HCT116 (cell line): ENCODE measurements around the gene FGF7. TPM values are rescaled to one million over a fixed set of nuclear protein-coding genes. Genes with fewer than 3 reads are reported as not detected.
"Not testable (repeated sequence)": the region's sequence is repeated elsewhere in the genome, so short reads cannot be mapped to it uniquely, and the experiment has no call there.

ENCODE experiments used
- ATAC-seq: fragments of 200-7000 bp; cut with Tn5 transposase; 2 replicates; pipeline ENCODE4 v1.9.1; 2020; ENCODE audit warnings: mild to moderate bottlenecking, moderate library complexity
- BruUV-seq: library from RNA; stranded (reverse); fragments of 400-500 nt; replicated peaks from 2 replicates; lab custom pipeline; 2021; lab: Mats Ljungman, UMichigan
- CTCF ChIA-PET: fragments of 300-600 bp; sonication (Branson Sonifier 250); formaldehyde crosslinking; loops from one replicate; lab custom pipeline; 2021; ENCODE audit warnings: antibody characterized with exemption; lab: Charles Lee
- POLR2A ChIA-PET: fragments of 300-600, 350-600 bp; sonication (Branson Sonifier 250); formaldehyde crosslinking; loops from one replicate; lab custom pipeline; 2021; ENCODE audit warnings: antibody characterized with exemption; lab: Charles Lee
- RAD21 ChIA-PET, 2 experiments: fragments of 300-600 bp; sonication (Branson Sonifier 250); formaldehyde crosslinking; loops; one replicate each; lab custom pipeline; 2023; ENCODE audit warnings: low total read pairs in 2 of 2; ENCODE audit not compliant: uncharacterized antibody in 2 of 2, unreplicated experiment in 2 of 2, low non-redundant PET in 1 of 2; lab: Charles Lee
- DNase-seq: peaks from one replicate; pipeline ENCODE4 v3.0.0-alpha.2; 2010; ENCODE audit warnings: low read depth, low spot score
- H2AFZ ChIP-seq: fragments of 200-600 bp; shearing (Covaris generic), sonication (generic); 2 replicates; pipeline ENCODE4 v1.6.1; 2017; ENCODE audit warnings: low read depth, mixed run types, mixed read lengths, antibody characterized with exemption, low read length; ENCODE audit not compliant: poor library complexity, severe bottlenecking
- H3K27ac ChIP-seq: 2 replicates; pipeline ENCODE4 v1.5.1; 2012; ENCODE audit warnings: low read depth, low read length
- H3K27me3 ChIP-seq: fragments of 200-600 bp; sonication (generic); 2 replicates; pipeline ENCODE4 v1.6.1; 2016; ENCODE audit warnings: mixed run types, low read length, mixed read lengths; ENCODE audit not compliant: insufficient read depth
- H3K36me3 ChIP-seq, 2 experiments: fragments of 200-500 bp in 1 of 2; fragments of 200-600 bp in 1 of 2; sonication (Bioruptor generic) in 1 of 2; sonication (generic) in 1 of 2; 2 replicates each; pipeline versions ENCODE4 v1.5.1 to v1.6.1; 2014 to 2016; ENCODE audit warnings: low read length in 2 of 2, inconsistent platforms in 1 of 2, mixed read lengths in 1 of 2, mixed run types in 1 of 2; ENCODE audit not compliant: insufficient read depth in 2 of 2, control insufficient read depth in 1 of 2
- H3K4me1 ChIP-seq, 2 experiments: fragments of 200-600 bp in 1 of 2; sonication (generic) in 1 of 2; 2 replicates each; pipeline versions ENCODE4 v1.5.1 to v1.6.1; 2012 to 2017; ENCODE audit warnings: low read length in 2 of 2, inconsistent platforms in 1 of 2, mild to moderate bottlenecking in 1 of 2, mixed read lengths in 1 of 2, mixed run types in 1 of 2, moderate library complexity in 1 of 2; ENCODE audit not compliant: insufficient read depth in 2 of 2, control insufficient read depth in 1 of 2
- H3K4me2 ChIP-seq: fragments of 200-600 bp; sonication (generic); 2 replicates; pipeline ENCODE4 v1.6.1; 2017; ENCODE audit warnings: mixed run types, low read length, mixed read lengths
- H3K4me3 ChIP-seq, 2 experiments: fragments of 200-600 bp in 1 of 2; sonication (generic) in 1 of 2; replicated peaks in 1 of 2; 2 replicates each; pipeline ENCODE4 v1.5.1; 2011 to 2016; ENCODE audit warnings: low read length in 2 of 2, control low read depth in 1 of 2, low read depth in 1 of 2, mild to moderate bottlenecking in 1 of 2, mixed read lengths in 1 of 2, mixed run types in 1 of 2
- H3K79me2 ChIP-seq: fragments of 200-600 bp; sonication (generic); 2 replicates; pipeline ENCODE4 v1.6.1; 2017; ENCODE audit warnings: mild to moderate bottlenecking, mixed run types, low read length, moderate library complexity, mixed read lengths; ENCODE audit not compliant: insufficient read depth
- H3K9ac ChIP-seq: fragments of 200-600 bp; sonication (generic); 2 replicates; pipeline ENCODE4 v1.6.1; 2016; ENCODE audit warnings: low read length, mixed read lengths
- H3K9me2 ChIP-seq: fragments of 200-600 bp; sonication (generic), shearing (Covaris generic); 2 replicates; pipeline ENCODE4 v1.6.1; 2017; ENCODE audit warnings: mixed run types, mild to moderate bottlenecking, moderate library complexity; ENCODE audit not compliant: insufficient read depth
- H3K9me3 ChIP-seq, 2 experiments: fragments of 200-500 bp in 1 of 2; fragments of 200-600 bp in 1 of 2; sonication (Bioruptor generic) in 1 of 2; sonication (generic) in 1 of 2; 2 replicates each; pipeline ENCODE4 v1.6.1; 2014 to 2017; ENCODE audit warnings: low read length in 2 of 2, mixed read lengths in 2 of 2, inconsistent platforms in 1 of 2, low read depth in 1 of 2, mild to moderate bottlenecking in 1 of 2, mixed run types in 1 of 2, moderate library complexity in 1 of 2; ENCODE audit not compliant: control insufficient read depth in 1 of 2, insufficient read depth in 1 of 2
- H4K20me1 ChIP-seq: fragments of 200-600 bp; sonication (generic), shearing (Covaris generic); 2 replicates; pipeline ENCODE4 v1.6.1; 2017; ENCODE audit warnings: mixed run types, mild to moderate bottlenecking, moderate library complexity; ENCODE audit not compliant: insufficient read depth
- CBX3 ChIP-seq: IDR thresholded peaks from 2 replicates; pipeline ENCODE4 v1.6.1; 2012; ENCODE audit warnings: low read depth
- RAD21 ChIP-seq: IDR thresholded peaks from 2 replicates; pipeline ENCODE4 v1.6.1; 2012; ENCODE audit warnings: low read depth, mild to moderate bottlenecking
- SP1 ChIP-seq: IDR thresholded peaks from 2 replicates; pipeline ENCODE4 v1.6.1; 2012; ENCODE audit warnings: low read depth
- SRF ChIP-seq: IDR thresholded peaks from 2 replicates; pipeline ENCODE4 v1.6.1; 2012; ENCODE audit warnings: low read depth
- TCF7L2 ChIP-seq: IDR thresholded peaks from 2 replicates; pipeline ENCODE4 v1.7.0; 2011; ENCODE audit warnings: borderline replicate concordance, inconsistent platforms; ENCODE audit not compliant: insufficient read depth, insufficient read length; ENCODE audit errors: extremely low read depth
- intact Hi-C: fragments of 100-400 bp; cut with micrococcal nuclease; formaldehyde crosslinking; loops from 2 replicates; pipeline ENCODE4 v1.10.0; 2022
- total RNA-seq: library from RNA; stranded (reverse); gene quantifications from one replicate; pipeline ENCODE4 v1.2.1, GENCODE V29; 2021; ENCODE audit not compliant: unreplicated experiment
- TF ChIP-seq, protein P1 (sequence below): IDR thresholded peaks from 2 replicates; pipeline ENCODE4 v1.6.1; 2012; ENCODE audit warnings: low read depth
- TF ChIP-seq, protein P2 (sequence below): IDR thresholded peaks from 2 replicates; pipeline ENCODE4 v1.6.1; 2011; ENCODE audit warnings: mild to moderate bottlenecking, low read length, moderate library complexity; ENCODE audit not compliant: insufficient replicate concordance; ENCODE audit errors: extremely low read depth

FGF7 gene
- total RNA-seq, 1 experiment from 2014 or later = 0.49 TPM

DNA sequence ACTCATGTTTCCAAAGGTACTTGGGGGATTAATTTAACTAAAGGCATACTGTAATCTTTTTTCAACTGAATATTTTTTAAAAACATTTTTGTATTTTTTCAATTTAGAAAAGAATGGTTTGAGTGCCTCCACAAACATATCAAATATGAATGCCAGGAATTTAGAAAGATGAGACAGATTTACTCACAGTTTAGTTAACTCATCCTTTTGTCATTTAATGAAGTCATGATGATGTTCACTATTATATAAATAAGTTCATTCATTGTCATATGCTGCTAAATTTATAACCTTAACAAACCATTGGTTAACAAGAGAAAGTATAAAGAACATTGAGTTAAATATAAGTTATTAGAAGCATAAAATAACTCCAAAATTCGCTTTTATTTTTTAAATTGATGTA, 50.0 kb downstream of the FGF7 start:
- Histone ChIP-seq H4K20me1 (no peaks in the 10 kb centered on the region), H3K9me2 (no peaks in the 10 kb centered on the region), H3K9ac (no peak overlapping the region), H3K4me3 (no peak overlapping the region), H3K79me2 (no peaks in the 10 kb centered on the region), H3K9me3 (no peaks in the 10 kb centered on the region), H3K36me3 (no peaks in the 10 kb centered on the region), H3K4me1 (no peaks in the 10 kb centered on the region), H3K27ac (no peak overlapping the region), H2AFZ (no peak overlapping the region), H3K27me3 (no peaks in the 10 kb centered on the region), H3K4me2 (no peak overlapping the region)
- no TSS peak for BruUV-seq
- intact Hi-C loops = no loop called here
- no peak for DNase-seq
- no peak for TF ChIP-seq TCF7L2
- TF ChIP-seq SP1 = no peak
- no peak for TF ChIP-seq SRF
- TF ChIP-seq CBX3 = no peak
- TF ChIP-seq, protein P1, sequence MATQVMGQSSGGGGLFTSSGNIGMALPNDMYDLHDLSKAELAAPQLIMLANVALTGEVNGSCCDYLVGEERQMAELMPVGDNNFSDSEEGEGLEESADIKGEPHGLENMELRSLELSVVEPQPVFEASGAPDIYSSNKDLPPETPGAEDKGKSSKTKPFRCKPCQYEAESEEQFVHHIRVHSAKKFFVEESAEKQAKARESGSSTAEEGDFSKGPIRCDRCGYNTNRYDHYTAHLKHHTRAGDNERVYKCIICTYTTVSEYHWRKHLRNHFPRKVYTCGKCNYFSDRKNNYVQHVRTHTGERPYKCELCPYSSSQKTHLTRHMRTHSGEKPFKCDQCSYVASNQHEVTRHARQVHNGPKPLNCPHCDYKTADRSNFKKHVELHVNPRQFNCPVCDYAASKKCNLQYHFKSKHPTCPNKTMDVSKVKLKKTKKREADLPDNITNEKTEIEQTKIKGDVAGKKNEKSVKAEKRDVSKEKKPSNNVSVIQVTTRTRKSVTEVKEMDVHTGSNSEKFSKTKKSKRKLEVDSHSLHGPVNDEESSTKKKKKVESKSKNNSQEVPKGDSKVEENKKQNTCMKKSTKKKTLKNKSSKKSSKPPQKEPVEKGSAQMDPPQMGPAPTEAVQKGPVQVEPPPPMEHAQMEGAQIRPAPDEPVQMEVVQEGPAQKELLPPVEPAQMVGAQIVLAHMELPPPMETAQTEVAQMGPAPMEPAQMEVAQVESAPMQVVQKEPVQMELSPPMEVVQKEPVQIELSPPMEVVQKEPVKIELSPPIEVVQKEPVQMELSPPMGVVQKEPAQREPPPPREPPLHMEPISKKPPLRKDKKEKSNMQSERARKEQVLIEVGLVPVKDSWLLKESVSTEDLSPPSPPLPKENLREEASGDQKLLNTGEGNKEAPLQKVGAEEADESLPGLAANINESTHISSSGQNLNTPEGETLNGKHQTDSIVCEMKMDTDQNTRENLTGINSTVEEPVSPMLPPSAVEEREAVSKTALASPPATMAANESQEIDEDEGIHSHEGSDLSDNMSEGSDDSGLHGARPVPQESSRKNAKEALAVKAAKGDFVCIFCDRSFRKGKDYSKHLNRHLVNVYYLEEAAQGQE = no peak
- TF ChIP-seq, protein P2, sequence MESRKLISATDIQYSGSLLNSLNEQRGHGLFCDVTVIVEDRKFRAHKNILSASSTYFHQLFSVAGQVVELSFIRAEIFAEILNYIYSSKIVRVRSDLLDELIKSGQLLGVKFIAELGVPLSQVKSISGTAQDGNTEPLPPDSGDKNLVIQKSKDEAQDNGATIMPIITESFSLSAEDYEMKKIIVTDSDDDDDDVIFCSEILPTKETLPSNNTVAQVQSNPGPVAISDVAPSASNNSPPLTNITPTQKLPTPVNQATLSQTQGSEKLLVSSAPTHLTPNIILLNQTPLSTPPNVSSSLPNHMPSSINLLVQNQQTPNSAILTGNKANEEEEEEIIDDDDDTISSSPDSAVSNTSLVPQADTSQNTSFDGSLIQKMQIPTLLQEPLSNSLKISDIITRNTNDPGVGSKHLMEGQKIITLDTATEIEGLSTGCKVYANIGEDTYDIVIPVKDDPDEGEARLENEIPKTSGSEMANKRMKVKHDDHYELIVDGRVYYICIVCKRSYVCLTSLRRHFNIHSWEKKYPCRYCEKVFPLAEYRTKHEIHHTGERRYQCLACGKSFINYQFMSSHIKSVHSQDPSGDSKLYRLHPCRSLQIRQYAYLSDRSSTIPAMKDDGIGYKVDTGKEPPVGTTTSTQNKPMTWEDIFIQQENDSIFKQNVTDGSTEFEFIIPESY = no peak
- TF ChIP-seq RAD21 = no peak
- RAD21 ChIA-PET = no interaction called here
- CTCF ChIA-PET = interaction anchor here (2.2 to 2.3 kb wide), 2 partner anchors 51 to 530 kb away, joined by 9 to 10 read pairs; partner anchors contain the start of gene FGF7
- POLR2A ChIA-PET = no interaction called here
- no peak for ATAC-seq

DNA sequence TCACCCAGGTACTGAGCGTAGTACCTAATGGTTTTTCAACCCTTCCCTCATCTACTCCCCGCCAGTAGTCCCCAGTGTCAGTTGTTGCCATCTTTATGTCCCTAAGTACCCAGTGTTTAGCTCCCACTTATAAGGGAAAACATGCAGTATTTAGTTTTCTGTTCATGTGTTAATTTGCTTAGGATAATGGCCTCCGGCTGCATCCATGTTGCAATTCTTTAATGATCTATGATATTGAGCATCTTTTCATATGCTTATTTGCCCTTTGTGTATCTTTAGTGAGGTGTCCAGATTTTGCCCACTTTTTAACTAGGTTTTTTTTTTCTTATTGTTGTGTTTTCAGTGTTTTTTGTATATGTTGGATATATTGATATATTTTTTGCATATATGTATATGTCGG, 55.0 kb downstream of the FGF7 start:
- H4K20me1 ChIP-seq, intact Hi-C loops, H3K9me2 ChIP-seq, H3K27ac ChIP-seq, H3K27me3 ChIP-seq, H3K4me1 ChIP-seq, CTCF ChIA-PET, H3K9ac ChIP-seq, H2AFZ ChIP-seq, POLR2A ChIA-PET, DNase-seq, H3K9me3 ChIP-seq, BruUV-seq, H3K4me2 ChIP-seq, H3K36me3 ChIP-seq, H3K79me2 ChIP-seq, ATAC-seq, RAD21 ChIA-PET, H3K4me3 ChIP-seq: not testable (repeated sequence)

DNA sequence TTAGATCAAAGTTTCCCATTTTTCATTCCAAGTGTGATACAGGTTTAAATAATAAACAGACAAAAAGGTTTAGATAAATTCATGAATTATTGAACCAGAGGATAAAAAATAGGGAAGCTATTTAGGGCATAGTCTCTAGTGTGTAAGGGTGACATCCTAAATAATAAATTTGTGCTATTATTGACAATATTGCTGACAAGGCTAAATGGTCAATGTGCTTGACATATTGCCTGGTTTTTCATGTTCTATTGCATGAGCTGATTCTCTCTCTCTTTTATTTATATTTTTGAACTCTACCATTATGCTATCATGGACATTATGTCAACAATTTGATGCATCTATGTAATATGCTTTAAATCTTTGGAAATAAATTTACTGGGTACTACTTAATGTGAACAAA, 55.9 kb downstream of the FGF7 start:
- H3K9ac ChIP-seq, H3K4me2 ChIP-seq, DNase-seq, H3K27me3 ChIP-seq, H3K27ac ChIP-seq, POLR2A ChIA-PET, H3K79me2 ChIP-seq, RAD21 ChIA-PET, H4K20me1 ChIP-seq, intact Hi-C loops, ATAC-seq, H3K4me3 ChIP-seq, H3K36me3 ChIP-seq, H3K4me1 ChIP-seq, H2AFZ ChIP-seq, H3K9me3 ChIP-seq, BruUV-seq, CTCF ChIA-PET, H3K9me2 ChIP-seq: not testable (repeated sequence)
